GM13976 (cell line): ENCODE results near the gene OR7D2.

Experiments used
- DNase-seq: peaks from one replicate; pipeline ENCODE4 v3.0.0; 2012; ENCODE audit warnings: low spot score
- CTCF ChIP-seq: IDR thresholded peaks from 2 replicates; pipeline ENCODE4 v1.5.1; 2012; ENCODE audit warnings: borderline replicate concordance, mild to moderate bottlenecking; ENCODE audit not compliant: insufficient read depth; ENCODE audit errors: extremely low read depth, missing control alignments, control extremely low read depth
- in situ Hi-C: fragments of 300-500 bp; cut with MboI; formaldehyde crosslinking; loops from one replicate; pipeline ENCODE4 v1.12.0; 2022; ENCODE audit warnings: low sequenced_read_pairs, mixed read lengths, inconsistent platforms; ENCODE audit not compliant: unreplicated experiment

The OR7D2 gene

GRCh38 chr19:9146882-9147281 is 31.9 kb upstream of the OR7D2 start:
- TF ChIP-seq CTCF, result no peak
- in situ Hi-C loops, result no loop called here
- DNase-seq, result no peak

DNA sequence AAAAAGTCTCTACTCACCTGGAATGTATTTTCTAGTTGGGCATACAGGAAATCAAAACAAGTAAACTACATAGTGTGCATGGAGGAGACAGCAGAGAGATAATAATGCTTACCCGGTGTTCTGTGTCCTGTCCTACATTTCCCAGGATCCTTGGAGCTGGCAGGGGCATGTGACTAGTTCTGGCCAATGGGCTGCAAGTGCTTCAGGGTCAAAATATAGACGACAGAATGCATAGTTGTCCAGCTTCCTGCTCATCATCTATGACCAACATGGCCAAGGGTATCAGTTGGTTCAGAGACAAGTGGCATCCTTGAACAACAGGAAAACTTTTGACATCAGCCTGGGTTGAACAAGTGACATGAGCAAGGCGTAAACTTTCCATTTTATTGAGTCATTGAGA is 30.1 kb upstream of the OR7D2 start:
- TF ChIP-seq CTCF, result no peak
- no peak for DNase-seq
- in situ Hi-C loops, result no loop called here

DNA sequence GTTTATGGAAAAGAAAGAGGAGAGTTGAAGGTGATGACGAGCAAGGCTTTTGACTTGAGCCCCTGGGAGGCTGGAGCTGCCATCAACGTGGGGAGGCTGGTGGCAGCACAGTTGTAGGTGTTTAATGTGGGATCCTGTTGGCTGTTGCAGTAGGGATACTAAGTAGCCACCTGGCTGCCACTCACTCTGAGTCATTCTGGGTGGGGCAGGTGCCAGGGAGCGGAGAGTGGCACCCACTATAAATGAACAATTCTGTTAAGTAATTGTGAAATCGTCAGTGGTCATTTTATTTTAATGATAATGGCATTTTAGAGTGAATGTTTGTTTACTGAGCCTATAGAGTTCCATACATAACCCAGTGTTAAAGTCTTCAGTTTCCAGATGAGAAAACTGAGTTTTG is 28.8 kb upstream of the OR7D2 start:
- in situ Hi-C loops, result no loop called here
- no peak for DNase-seq
- no peak for TF ChIP-seq CTCF

GRCh38 chr19:9150650-9151049 is 28.1 kb upstream of the OR7D2 start:
- DNase-seq, result no peak
- TF ChIP-seq CTCF, result no peak
- in situ Hi-C loops, result no loop called here

DNA sequence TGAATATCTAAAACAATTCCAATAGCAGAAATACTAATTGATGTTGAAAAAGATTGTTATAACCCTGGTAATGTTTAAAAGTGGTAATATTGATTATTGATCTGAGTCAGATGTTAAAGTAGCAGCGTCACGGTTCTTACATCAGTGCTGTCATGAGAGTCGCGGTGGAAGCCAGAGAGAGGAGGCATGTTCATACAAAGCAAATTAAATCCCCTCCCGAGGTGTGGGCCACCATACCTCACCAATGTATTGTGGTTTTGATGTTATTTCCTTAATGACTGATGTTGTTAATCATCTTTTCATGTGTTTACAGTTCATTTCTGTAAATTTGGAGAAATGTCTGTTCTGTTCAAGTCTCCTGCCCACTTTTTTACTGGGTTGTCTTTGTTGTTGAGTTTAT is 27.4 kb upstream of the OR7D2 start:
- no peak for TF ChIP-seq CTCF
- DNase-seq, result no peak
- in situ Hi-C loops, result no loop called here

DNA sequence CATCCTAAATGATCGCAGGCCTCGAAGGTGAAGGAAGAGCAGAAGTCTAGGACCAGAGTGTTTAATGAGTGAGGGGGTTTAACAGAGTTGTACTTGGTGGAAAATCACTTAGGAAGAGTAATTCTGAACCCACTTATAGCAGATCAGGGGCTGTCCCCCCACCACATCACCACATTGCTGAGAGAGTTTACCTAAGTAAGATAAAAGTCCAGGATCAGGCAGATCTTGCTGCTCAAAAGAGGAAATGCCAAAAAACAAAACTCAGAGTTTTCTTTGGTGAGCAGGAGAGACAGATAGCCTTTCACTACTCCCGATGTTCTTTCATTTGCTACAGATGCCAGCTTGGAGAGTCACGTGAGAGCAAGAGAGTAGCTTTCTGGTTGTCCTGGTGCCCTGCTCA is 23.2 kb upstream of the OR7D2 start:
- in situ Hi-C loops, result no loop called here
- TF ChIP-seq CTCF, result no peak
- DNase-seq, result no peak

DNA sequence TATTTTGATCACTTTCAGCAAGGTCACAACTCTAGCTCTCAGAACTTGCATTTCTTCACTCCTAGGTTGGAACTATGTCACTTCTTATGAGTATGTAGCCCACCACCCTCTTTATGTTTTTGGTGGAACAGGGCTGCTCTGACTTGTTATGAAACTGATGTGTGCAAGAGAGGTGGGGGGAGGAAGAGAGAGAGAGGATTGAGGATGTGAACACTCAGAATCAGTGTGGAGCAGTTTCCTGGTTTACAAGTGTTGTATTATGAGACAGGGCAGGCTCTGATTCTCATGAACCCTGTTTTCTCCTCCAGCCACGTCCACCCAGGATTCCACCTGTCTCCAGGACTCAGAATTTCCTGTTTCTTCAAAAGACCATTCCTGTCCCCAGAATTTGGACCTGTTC is 22.5 kb upstream of the OR7D2 start:
- no peak for TF ChIP-seq CTCF
- in situ Hi-C loops, result no loop called here
- no peak for DNase-seq
